HG03135 (cell line): ENCODE results near the gene VEZT.
"Not testable (repeated sequence)": the region's sequence is repeated elsewhere in the genome, so short reads cannot be mapped to it uniquely, and the experiment has no call there.

Source experiments
- ATAC-seq: cut with Tn5 transposase; IDR thresholded peaks from one replicate; pipeline ENCODE4 v1.9.1; 2021; ENCODE audit warnings: mild to moderate bottlenecking, moderate library complexity; ENCODE audit not compliant: unreplicated experiment

The VEZT gene

GRCh38 chr12:95217377-95218149 is at the start of gene VEZT, which contains the start of gene FGD6:
Gene VEZT, plus strand, starts transcription at chr12:95217807. Its CDS starts 44 bp downstream, at chr12:95217851.
Gene FGD6, minus strand, starts transcription at chr12:95217467. Its CDS starts 227 bp downstream, at chr12:95217240.
- ATAC-seq, result peak; percentile 95

DNA sequence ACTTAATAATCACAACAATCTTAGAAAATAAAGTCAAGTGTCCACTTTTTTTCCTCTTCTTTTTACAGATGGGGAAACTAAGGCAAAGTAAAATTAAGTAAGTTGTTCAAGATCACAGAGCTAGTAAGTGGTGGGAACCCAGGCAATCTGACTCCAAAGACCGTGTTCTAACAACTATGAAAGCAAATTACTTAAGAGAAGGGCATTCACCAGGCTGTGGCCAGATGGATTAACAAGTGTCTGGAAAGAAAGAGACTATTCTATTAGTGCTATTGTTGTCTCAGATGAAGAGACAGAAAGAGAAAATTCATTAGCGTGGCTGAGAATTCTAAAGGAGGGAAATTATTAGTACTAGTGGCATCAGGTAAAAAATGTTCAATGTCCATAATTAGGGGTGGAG is 48.9 kb upstream of the VEZT start:
- ATAC-seq, result no peak

DNA sequence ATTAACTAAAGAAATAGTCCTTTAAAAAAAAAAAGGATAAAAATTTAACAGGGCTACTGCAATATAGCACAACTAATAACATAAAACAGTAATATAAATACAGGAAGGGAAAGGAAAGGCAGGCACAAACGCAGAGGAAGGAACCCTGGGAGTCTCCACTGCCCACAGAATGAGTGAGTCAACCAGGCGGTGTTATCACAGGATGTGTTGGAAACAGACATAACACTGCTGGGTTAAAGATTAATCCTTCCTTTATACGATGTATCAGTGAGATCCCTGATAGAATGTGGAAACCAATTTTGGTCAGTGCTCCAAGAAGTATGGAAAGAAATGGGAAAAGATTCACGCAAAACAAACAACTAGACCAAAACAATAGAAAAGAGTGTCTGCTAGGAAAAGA is 48.2 kb upstream of the VEZT start:
- no peak for ATAC-seq

GRCh38 chr12:95173392-95174251 is 44.0 kb upstream of the VEZT start:
- ATAC-seq, result no peak

GRCh38 chr12:95177201-95177768 is 40.3 kb upstream of the VEZT start:
- ATAC-seq, result no peak

- no peak for ATAC-seq
These were observed 39.5 kb upstream of the VEZT start for GRCh38 chr12:95178136-95178535.

- no peak for ATAC-seq
These were observed 38.6 kb upstream of the VEZT start for GRCh38 chr12:95179011-95179410.

DNA sequence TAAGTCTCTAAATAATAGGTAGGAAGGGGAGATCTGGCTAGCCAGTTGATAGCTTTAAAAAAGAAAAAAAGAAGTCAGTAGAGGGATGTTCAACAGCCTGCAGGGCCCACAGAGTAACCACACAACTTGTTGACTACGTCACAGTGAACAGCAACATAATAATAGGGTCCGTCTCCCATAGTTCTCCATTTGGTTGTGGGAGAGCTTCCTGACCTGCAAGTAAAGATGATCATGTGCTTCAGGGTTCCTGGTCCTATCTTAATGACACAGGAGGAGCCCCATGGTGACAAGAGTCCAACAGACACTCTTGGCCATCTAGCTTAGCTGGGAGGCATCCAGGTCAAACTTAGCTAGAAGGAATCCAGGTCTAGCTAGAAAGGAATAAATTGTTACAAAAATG is 36.5 kb upstream of the VEZT start:
- no peak for ATAC-seq

- ATAC-seq, result no peak
These were observed 34.7 kb upstream of the VEZT start for GRCh38 chr12:95182868-95183415.

GRCh38 chr12:95184121-95184520 is 33.5 kb upstream of the VEZT start:
- ATAC-seq, result no peak

GRCh38 chr12:95185072-95185471 is 32.5 kb upstream of the VEZT start:
- ATAC-seq, result no peak

DNA sequence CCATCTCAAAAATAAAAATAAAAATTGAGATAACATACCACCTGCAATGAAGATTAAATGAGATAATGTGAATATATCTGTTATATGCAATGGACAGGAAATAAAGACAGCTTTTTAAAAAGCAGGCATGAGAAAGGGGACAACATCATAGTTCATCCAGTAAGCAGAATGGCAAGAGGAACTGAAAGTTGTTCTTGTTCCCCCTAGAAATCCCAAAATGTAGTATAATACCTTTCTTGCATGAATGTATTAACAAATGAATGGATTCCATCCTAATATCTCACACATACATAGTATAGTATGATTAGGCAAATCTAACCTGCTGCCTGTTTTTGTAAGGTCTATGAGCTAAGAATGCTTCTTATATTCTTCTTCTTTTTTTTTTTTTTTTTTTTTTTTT is 31.8 kb upstream of the VEZT start:
- ATAC-seq, result no peak

GRCh38 chr12:95187865-95188415 is 29.7 kb upstream of the VEZT start:
- no peak for ATAC-seq

DNA sequence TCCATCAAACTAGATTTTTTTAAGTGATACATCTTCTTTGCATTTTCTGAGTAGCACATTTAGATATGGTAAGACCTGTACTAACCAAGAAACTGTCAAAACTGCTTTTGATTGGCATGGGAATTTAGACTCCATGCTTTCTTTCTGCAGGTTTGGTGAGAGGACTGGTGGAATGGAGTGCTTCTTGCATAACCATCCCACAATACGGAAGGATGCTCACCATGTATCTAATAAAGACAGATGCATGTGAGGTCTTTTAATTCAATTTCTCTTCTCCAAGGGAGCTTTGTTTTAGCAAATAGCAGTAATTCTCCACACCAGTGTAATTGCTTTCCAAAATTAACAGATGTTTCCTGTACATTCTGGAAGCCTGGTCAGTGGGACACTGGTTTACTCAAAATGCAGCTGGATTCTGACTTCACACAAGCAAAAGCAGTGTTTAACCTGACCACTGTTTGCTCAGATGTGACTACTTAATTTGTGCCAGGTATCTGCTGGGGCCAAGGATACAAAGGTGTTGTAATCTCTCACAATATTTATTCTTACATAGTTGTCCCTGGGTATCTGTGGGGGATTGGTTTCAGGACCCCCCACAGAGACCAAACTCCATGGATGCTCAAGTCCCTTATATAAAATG is 26.4 kb upstream of the VEZT start:
- ATAC-seq, result no peak

GRCh38 chr12:95192271-95192670 is 25.3 kb upstream of the VEZT start:
- ATAC-seq, result no peak

GRCh38 chr12:95193139-95193538 is 24.5 kb upstream of the VEZT start:
- ATAC-seq, result no peak

DNA sequence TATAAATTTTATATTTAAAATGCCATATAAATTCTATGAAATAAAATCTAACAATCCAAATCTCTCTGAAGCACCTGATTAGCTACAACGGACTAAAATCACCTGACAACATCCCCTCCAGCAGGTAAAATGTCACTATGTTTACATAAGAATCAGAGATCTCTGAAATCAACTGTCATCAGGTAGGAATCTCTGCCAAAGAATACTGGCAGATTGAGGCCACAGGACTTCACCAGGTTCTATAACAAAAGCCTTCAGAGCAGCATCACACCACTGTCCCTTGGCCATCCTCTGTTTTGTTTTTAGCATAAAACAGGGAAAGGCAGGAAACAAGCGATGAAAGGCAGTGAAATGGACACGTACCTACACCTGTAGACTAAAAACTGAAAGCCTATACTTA is 22.5 kb upstream of the VEZT start:
- ATAC-seq, result no peak

DNA sequence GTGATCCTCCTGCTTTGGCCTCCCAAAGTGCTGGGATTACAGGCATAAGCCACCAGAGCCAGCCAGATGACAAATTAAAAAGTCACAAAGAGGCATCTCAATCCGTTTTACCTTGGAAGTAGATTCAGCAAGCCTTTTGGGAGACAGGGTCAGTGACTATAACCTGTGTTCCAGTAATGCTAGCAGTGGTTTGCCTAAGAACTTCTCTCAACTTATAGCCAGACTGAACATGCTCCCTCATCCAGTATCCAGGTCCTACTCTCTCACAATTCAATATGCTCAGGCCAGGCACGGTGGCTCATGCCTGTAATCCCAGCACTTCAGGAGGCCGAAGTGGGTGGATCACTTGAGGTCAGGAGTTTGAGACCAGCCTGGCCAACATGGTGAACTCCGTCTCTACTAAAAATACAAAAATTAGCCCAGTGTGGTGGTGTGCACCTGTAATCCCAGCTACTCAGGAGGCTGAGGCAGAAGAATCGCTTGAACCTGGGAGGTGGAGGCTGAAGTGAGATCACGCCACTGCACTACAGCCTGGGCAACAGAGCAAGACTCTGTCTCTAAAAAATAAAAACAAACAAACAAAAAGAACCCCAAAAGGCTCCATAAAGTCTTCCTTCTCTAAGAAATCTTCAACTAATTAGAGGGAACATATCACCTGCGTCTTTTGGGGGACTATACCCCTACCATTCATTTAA is 20.6 kb upstream of the VEZT start:
- ATAC-seq, result not testable (repeated sequence)

- no peak for ATAC-seq
These were observed 20.0 kb upstream of the VEZT start for GRCh38 chr12:95197636-95198035.

DNA sequence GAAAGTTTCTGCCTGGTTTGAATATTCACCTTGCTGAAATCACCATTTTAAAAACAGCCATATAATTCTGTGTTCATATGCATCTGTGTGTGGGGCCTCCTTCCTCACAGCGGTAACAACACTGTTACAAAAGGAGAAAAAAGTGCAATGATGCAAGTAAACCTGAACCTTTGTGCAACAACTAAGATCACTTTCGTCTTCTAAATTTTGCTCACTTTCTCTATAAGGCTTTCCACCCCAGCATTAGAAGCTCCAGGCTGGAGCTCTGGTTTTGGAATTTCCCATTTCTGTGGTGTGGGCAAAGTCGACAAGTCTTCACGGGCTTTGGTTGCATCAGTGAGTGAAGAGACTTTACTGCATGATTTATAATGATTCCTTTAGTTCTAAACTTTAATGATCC is 18.7 kb upstream of the VEZT start:
- ATAC-seq, result no peak
